K562 (cell line): ENCODE results near the gene ASF1B.

Source experiments
- AFF4 ChIP-seq: sonication (generic); formaldehyde crosslinking; IDR thresholded peaks from 2 replicates; pipeline ENCODE4 v1.8.0; 2023; ENCODE audit warnings: mild to moderate bottlenecking, missing genetic modification reagents
- CREB1 ChIP-seq, 2 experiments: sonication (generic) in 1 of 2; formaldehyde crosslinking in 1 of 2; IDR thresholded peaks; 2 replicates each; pipeline versions ENCODE4 v1.6.1 to v1.8.0; 2012 to 2022; ENCODE audit warnings: inconsistent platforms in 1 of 2, mild to moderate bottlenecking in 1 of 2, missing genetic modification reagents in 1 of 2, moderate library complexity in 1 of 2
- MYBL2 ChIP-seq, 2 experiments: fragments of 450-650 bp in 1 of 2; sonication (generic) in 1 of 2; formaldehyde crosslinking in 1 of 2; IDR thresholded peaks; 2 replicates each; pipeline versions ENCODE4 v1.6.1 to v1.8.1; 2017 to 2022; ENCODE audit warnings: borderline replicate concordance in 1 of 2, inconsistent platforms in 1 of 2, low read depth in 1 of 2, mild to moderate bottlenecking in 1 of 2, missing genetic modification reagents in 1 of 2, moderate library complexity in 1 of 2
- RAD21 ChIP-seq, 2 experiments: fragments of 250-450 bp in 1 of 2; fragments of 450-650 bp in 1 of 2; sonication (Bioruptor Pico) in 1 of 2; formaldehyde crosslinking in 1 of 2; IDR thresholded peaks in 1 of 2; conservative IDR thresholded peaks in 1 of 2; 2 replicates each; pipeline versions ENCODE4 v1.4.0 to v1.8.0; 2020 to 2022; ENCODE audit warnings: mild to moderate bottlenecking in 2 of 2, moderate library complexity in 1 of 2
- RBM39 ChIP-seq: fragments of 200-400 bp; formaldehyde crosslinking; optimal IDR thresholded peaks from 2 replicates; pipeline ENCODE3; 2018; ENCODE audit warnings: low read depth, low read length
- SIN3A ChIP-seq, 2 experiments: fragments of 150-350 bp in 1 of 2; IDR thresholded peaks; 2 replicates each; pipeline ENCODE4 v1.6.1; 2011 to 2016; ENCODE audit warnings: borderline replicate concordance in 2 of 2, low read depth in 2 of 2, low read length in 2 of 2, mild to moderate bottlenecking in 2 of 2, moderate library complexity in 2 of 2; ENCODE audit not compliant: control insufficient read depth in 1 of 2
- STAT5A ChIP-seq: IDR thresholded peaks from 2 replicates; pipeline ENCODE4 v1.6.1; 2012; ENCODE audit warnings: low read length, inconsistent platforms, borderline replicate concordance
- USF2 ChIP-seq: sonication (generic); formaldehyde crosslinking; IDR thresholded peaks from 2 replicates; pipeline ENCODE4 v1.5.0; 2020; ENCODE audit warnings: missing genetic modification reagents
- ZBTB17 ChIP-seq: fragments of 450-650 bp; formaldehyde crosslinking; IDR thresholded peaks from 2 replicates; pipeline ENCODE4 v1.4.0; 2020; ENCODE audit warnings: mild to moderate bottlenecking
- ZNF140 ChIP-seq: fragments of 250-450 bp; sonication (Bioruptor Pico); IDR thresholded peaks from 2 replicates; pipeline ENCODE4 v1.8.0; 2021; ENCODE audit warnings: moderate library complexity, mild to moderate bottlenecking, inconsistent platforms

- TF ChIP-seq STAT5A (no peak), ZBTB17 (CRISPR knock-in tag) (no peak), RAD21 (CRISPR knock-in tag; conservative IDR thresholded peaks at IDR 0.05 in 1 of 2, IDR thresholded peaks at IDR 0.05 in 1 of 2) (no peak), AFF4 (CRISPR knock-in tag) (no peak), CREB1 (IDR thresholded peaks at IDR 0.05) (no peak), CREB1 (CRISPR knock-in tag; IDR thresholded peaks at IDR 0.05) (no peak), SIN3A (IDR thresholded peaks at IDR 0.05; ENCODE audit: borderline replicate concordance in 2 of 2, control insufficient read depth in 1 of 2, low read depth in 2 of 2, low read length in 2 of 2) (no peak), MYBL2 (IDR thresholded peaks at IDR 0.05; ENCODE audit: low read depth) (no peak), MYBL2 (CRISPR knock-in tag; IDR thresholded peaks at IDR 0.05; ENCODE audit: borderline replicate concordance) (no peak), RBM39 (no peak), USF2 (CRISPR knock-in tag) (no peak), ZNF140 (CRISPR knock-in tag) (no peak)
Measured at GRCh38 chr19:14135355-14135754, 1.0 kb downstream of the ASF1B start.
